ENCODE results near the gene HSPG2.

GRCh38 chr1:21907079-21907418 is 30.1 kb downstream of the HSPG2 start:
- TF ChIP-seq CTCF (IDR thresholded peaks at IDR 0.05), result no peak
- TF ChIP-seq ZFX (IDR thresholded peaks at IDR 0.05; ENCODE audit: borderline replicate concordance), result no peak

Measured in 22Rv1 (cell line).